Measurements from ENCODE around the gene PPP4C.

GRCh38 chr16:30068750-30069610 is 6.8 kb upstream of the PPP4C start:
- TF ChIP-seq SUZ12 (IDR thresholded peaks at IDR 0.05; ENCODE audit: extremely low read depth, insufficient read depth, insufficient read length) = no peak
- no peak for TF ChIP-seq ZNF274 (IDR thresholded peaks at IDR 0.05; ENCODE audit: low read depth, low read length)
- no peak for TF ChIP-seq YY1 (IDR thresholded peaks at IDR 0.05; ENCODE audit: insufficient read depth, insufficient read length)
